OCI-LY1 (cell line): Measurements from ENCODE around the gene TTC9C.
A peak's percentile ranks its signal among the peaks of the same experiment; 100 is the strongest.

Experiments used
- H2AFZ ChIP-seq: fragments of 200-600 bp; sonication (generic), shearing (Covaris generic); 2 replicates; pipeline ENCODE4 v1.6.0; 2014; ENCODE audit warnings: antibody characterized with exemption, mild to moderate bottlenecking, low read length
- H3F3A ChIP-seq: fragments of 200-600 bp; sonication (generic), shearing (Covaris generic); 2 replicates; pipeline ENCODE4 v1.6.0; 2014; ENCODE audit warnings: mild to moderate bottlenecking, antibody characterized with exemption, low read length, moderate library complexity; ENCODE audit not compliant: insufficient read depth
- H3K27ac ChIP-seq: fragments of 200-600 bp; sonication (generic); 2 replicates; pipeline ENCODE4 v1.5.1; 2014; ENCODE audit warnings: low read length, mixed run types, mild to moderate bottlenecking, low read depth; ENCODE audit not compliant: poor library complexity, severe bottlenecking
- H3K27me3 ChIP-seq: fragments of 200-600 bp; sonication (generic); 2 replicates; pipeline ENCODE4 v1.6.0; 2014; ENCODE audit warnings: antibody characterized with exemption, mild to moderate bottlenecking, low read length, moderate library complexity; ENCODE audit not compliant: insufficient read depth
- H3K36me3 ChIP-seq: fragments of 200-600 bp; sonication (generic); 2 replicates; pipeline ENCODE4 v1.6.1; 2014; ENCODE audit warnings: mild to moderate bottlenecking, antibody characterized with exemption, low read length, moderate library complexity, mixed read lengths; ENCODE audit not compliant: insufficient read depth
- H3K4me1 ChIP-seq: fragments of 200-600 bp; sonication (generic); 2 replicates; pipeline ENCODE4 v1.5.1; 2014; ENCODE audit warnings: mild to moderate bottlenecking, low read length, moderate library complexity; ENCODE audit not compliant: insufficient read depth, severe bottlenecking
- H3K4me2 ChIP-seq: fragments of 200-600 bp; sonication (generic), shearing (Covaris generic); 2 replicates; pipeline ENCODE4 v1.6.1; 2014; ENCODE audit warnings: low read length
- H3K4me3 ChIP-seq: fragments of 200-600 bp; sonication (generic); 2 replicates; pipeline ENCODE4 v1.5.1; 2014; ENCODE audit warnings: low read length, low read depth, mild to moderate bottlenecking, mixed read lengths; ENCODE audit not compliant: poor library complexity, severe bottlenecking
- H3K79me2 ChIP-seq: fragments of 200-600 bp; shearing (Covaris generic); 2 replicates; pipeline ENCODE4 v1.6.1; 2016; ENCODE audit warnings: mixed run types, low read length, mixed read lengths; ENCODE audit not compliant: insufficient read depth
- H3K9ac ChIP-seq: fragments of 200-600 bp; sonication (generic), shearing (Covaris generic); 2 replicates; pipeline ENCODE4 v1.6.1; 2014; ENCODE audit warnings: mild to moderate bottlenecking, low read length, mixed read lengths
- H3K9me2 ChIP-seq: fragments of 200-600 bp; sonication (generic), shearing (Covaris generic); 2 replicates; pipeline ENCODE4 v1.6.1; 2014; ENCODE audit warnings: low read depth, mild to moderate bottlenecking, low read length, mixed read lengths
- H3K9me3 ChIP-seq: fragments of 200-600 bp; shearing (Covaris generic); 2 replicates; pipeline ENCODE4 v1.6.1; 2014; ENCODE audit warnings: low read length, mixed read lengths
- H4K20me1 ChIP-seq: fragments of 200-600 bp; sonication (generic), shearing (Covaris generic); 2 replicates; pipeline ENCODE4 v1.6.0; 2016; ENCODE audit warnings: mild to moderate bottlenecking, low read length; ENCODE audit not compliant: insufficient read depth
- EZH2 ChIP-seq: fragments of 200-600 bp; sonication (generic), shearing (Covaris generic); IDR thresholded peaks from 2 replicates; pipeline ENCODE4 v1.8.0; 2017; ENCODE audit warnings: borderline replicate concordance, mixed run types, mild to moderate bottlenecking, antibody characterized with exemption, low read length, moderate library complexity, mixed read lengths
- TF ChIP-seq, protein P1 (sequence below): fragments of 200-600 bp; sonication (generic), shearing (Covaris generic); IDR thresholded peaks from 2 replicates; pipeline ENCODE4 v1.5.1; 2017; ENCODE audit warnings: mild to moderate bottlenecking, antibody characterized with exemption, low read length, moderate library complexity, mixed read lengths

TTC9C gene

DNA sequence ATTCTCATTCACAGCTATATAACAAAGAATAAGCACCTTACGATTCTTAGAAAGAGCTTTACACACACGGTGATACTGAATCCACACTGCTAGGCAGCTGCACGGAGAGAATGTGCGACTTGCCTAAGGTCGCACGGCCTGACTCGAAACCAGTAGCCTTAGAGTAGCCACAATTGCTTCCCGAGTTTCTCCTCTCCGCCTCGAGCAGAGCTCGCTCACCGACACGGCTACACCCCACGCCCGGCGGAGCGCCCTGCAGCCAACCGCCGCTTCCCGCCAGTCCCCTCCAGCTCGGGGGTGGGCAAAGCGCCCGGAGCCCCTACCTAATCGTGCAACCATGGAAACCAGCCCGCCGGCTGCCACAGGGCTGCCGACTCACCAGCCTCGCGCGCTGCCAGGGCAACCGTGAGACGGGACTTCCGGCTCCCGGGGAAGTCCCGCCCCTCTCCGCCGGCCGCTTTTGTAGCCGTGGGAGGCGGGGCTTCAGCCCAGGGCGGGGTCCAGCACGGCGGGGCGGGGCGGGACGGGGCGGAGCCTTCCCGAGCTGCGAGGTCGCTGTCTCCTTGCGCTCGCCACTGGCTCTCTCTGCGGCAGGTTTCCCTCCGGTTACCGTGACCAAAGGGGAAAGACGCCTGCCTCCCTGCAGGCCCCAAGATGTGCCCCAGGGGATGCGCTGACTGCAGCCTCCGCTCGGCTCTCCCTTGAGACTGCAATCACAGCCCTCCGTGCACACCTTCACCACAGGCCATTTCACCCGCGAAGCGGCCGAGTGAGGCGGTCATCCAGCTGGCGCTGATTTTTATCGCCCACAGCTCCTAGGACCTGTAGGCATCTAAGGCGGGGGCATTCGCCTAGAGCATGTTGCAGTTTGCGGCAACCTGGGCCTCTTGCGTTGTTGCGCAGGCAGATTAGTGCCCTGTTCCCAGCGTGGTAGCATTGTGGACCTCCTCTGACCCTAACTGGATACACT, 22.1 kb upstream of the TTC9C start:
- H3K9me2 ChIP-seq, result no peaks in the 10 kb centered on the region
- H3K4me3 ChIP-seq, result peak overlapping the region; percentile 71
- H3K9ac ChIP-seq, result peak overlapping the region; percentile 77
- H3K4me2 ChIP-seq, result peak overlapping the region; percentile 90
- no peaks in the 10 kb centered on the region for H3K9me3 ChIP-seq
- peaks cover 49% of the 10 kb centered on the region for H3K4me1 ChIP-seq
- H3K27me3 ChIP-seq, result no peaks in the 10 kb centered on the region
- peaks cover 45% of the 10 kb centered on the region for H3K36me3 ChIP-seq
- TF ChIP-seq, protein P1, sequence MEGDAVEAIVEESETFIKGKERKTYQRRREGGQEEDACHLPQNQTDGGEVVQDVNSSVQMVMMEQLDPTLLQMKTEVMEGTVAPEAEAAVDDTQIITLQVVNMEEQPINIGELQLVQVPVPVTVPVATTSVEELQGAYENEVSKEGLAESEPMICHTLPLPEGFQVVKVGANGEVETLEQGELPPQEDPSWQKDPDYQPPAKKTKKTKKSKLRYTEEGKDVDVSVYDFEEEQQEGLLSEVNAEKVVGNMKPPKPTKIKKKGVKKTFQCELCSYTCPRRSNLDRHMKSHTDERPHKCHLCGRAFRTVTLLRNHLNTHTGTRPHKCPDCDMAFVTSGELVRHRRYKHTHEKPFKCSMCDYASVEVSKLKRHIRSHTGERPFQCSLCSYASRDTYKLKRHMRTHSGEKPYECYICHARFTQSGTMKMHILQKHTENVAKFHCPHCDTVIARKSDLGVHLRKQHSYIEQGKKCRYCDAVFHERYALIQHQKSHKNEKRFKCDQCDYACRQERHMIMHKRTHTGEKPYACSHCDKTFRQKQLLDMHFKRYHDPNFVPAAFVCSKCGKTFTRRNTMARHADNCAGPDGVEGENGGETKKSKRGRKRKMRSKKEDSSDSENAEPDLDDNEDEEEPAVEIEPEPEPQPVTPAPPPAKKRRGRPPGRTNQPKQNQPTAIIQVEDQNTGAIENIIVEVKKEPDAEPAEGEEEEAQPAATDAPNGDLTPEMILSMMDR, result no peak
- TF ChIP-seq EZH2, result no peak
- H3K27ac ChIP-seq, result peak overlapping the region; percentile 92
- H4K20me1 ChIP-seq, result no peaks in the 10 kb centered on the region
- peaks cover 7% of the 10 kb centered on the region; the same call in 1 of the 2 replicates for H3F3A ChIP-seq
- H2AFZ ChIP-seq, result no peak overlapping the region
- no peaks in the 10 kb centered on the region for H3K79me2 ChIP-seq

DNA sequence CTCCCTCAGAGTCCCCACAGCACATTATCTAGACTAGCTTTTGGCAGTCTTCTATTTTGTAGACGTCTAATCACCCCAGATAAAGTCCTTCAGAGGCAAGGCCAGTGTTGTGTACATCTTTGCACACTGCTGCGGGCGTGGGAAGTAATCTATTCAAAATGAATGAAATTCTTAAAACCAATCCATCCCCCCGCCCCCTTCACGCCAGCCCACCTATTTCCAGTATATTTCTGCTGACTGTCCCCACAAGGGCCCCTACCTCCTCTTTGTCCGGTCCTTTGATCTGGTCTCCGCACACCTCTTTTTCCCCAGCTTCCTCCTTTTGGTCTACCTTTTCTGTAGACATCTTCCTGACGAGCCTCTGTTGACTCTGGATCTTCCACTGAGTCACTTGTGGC, 21.4 kb upstream of the TTC9C start:
- Histone ChIP-seq H3K9ac (peak overlapping the region; percentile 66), H3K9me2 (no peaks in the 10 kb centered on the region), H3K36me3 (peaks cover 44% of the 10 kb centered on the region), H3F3A (peaks cover 7% of the 10 kb centered on the region; the same call in 1 of the 2 replicates), H4K20me1 (no peaks in the 10 kb centered on the region), H3K4me2 (peak overlapping the region; percentile 90), H2AFZ (no peak overlapping the region), H3K27me3 (no peaks in the 10 kb centered on the region), H3K4me3 (peak overlapping the region; percentile 71), H3K27ac (peak overlapping the region; percentile 92), H3K79me2 (no peaks in the 10 kb centered on the region), H3K4me1 (peaks cover 49% of the 10 kb centered on the region), H3K9me3 (no peaks in the 10 kb centered on the region)
- no peak for TF ChIP-seq EZH2
- TF ChIP-seq, protein P1, result no peak

DNA sequence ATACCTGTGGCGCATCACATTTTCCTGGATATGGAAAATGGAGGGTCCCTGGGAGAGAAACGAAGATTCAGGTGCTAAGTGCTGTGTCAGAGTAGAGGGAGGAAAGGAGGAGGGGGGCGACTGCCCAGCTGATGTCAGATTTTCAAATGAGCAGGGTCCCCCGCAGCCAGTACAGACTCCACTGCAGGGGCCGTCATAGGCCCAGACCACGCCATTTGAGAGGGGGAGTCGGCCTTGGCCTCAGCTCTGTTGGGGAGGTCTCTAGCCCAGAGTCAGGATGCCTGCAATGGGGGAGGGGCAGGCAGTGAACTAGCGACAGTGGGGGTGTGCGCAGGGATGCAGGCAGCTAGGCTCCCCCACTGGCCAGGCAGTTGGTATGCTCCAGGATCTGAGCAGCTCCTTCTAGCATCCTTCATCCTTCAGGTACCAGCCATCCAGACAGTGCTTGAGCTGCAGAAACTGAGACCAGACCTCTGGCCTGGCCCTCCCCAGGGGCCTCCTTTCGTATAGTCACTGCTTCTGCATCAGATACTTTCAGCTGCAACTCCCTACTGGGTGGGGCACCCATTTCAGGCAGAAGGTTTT, 20.9 kb upstream of the TTC9C start, which contains the start of the genes BSCL2 and GNG3:
Gene BSCL2, minus strand, starts transcription at position 148 of the 585 bp plus-strand sequence. CDS start 229 bp downstream, outside the sequence.
Gene GNG3, plus strand, starts transcription at position 400 of the 585 bp plus-strand sequence. CDS start 620 bp downstream, outside the sequence.
- peak within 1 kb of the TSS; percentile 92 for H3K27ac ChIP-seq
- no peaks in the 10 kb centered on the region for H3K27me3 ChIP-seq
- peak within 1 kb of the TSS; percentile 79 for H3K9ac ChIP-seq
- H3K79me2 ChIP-seq, result no peaks in the 10 kb centered on the region
- peaks cover 43% of the 10 kb centered on the region for H3K36me3 ChIP-seq
- no peak for TF ChIP-seq EZH2
- TF ChIP-seq, protein P1, result no peak
- H3K4me2 ChIP-seq, result peak within 1 kb of the TSS; percentile 90
- H3K4me3 ChIP-seq, result peak within 1 kb of the TSS; percentile 71
- H2AFZ ChIP-seq, result no peak within 1 kb of the TSS
- no peaks in the 10 kb centered on the region for H3K9me3 ChIP-seq
- H3K4me1 ChIP-seq, result peaks cover 49% of the 10 kb centered on the region
- H3F3A ChIP-seq, result peaks cover 7% of the 10 kb centered on the region; the same call in 1 of the 2 replicates
- no peaks in the 10 kb centered on the region for H4K20me1 ChIP-seq
- H3K9me2 ChIP-seq, result no peaks in the 10 kb centered on the region
